CD4-positive, CD25-positive, alpha-beta regulatory T cell (primary cell): ENCODE measurements around the gene MUCL3. TPM values are rescaled to one million over a fixed set of nuclear protein-coding genes. Genes with fewer than 3 reads are reported as not detected.
A peak's percentile ranks its signal among the peaks of the same experiment; 100 is the strongest.

Source experiments
- ATAC-seq, 2 donors: fragments of 150-1000 bp; cut with Tn5 transposase; one replicate each; pipeline ENCODE4 v1.10.0; 2021; ENCODE audit warnings: low read depth in 2 of 2, moderate number of reproducible peaks in 2 of 2, moderate library complexity in 1 of 2
- DNase-seq, 3 donors: peaks; one replicate each; pipeline versions ENCODE4 v3.0.0 to v3.0.0-alpha.2; 2012 to 2022; ENCODE audit warnings: mixed read lengths in 1 of 3
- H3K27ac ChIP-seq: one replicate; pipeline ENCODE4 v1.7.0; 2013; ENCODE audit warnings: mild to moderate bottlenecking, low read length; ENCODE audit not compliant: insufficient read depth, poor library complexity, severe bottlenecking
- H3K27me3 ChIP-seq: one replicate; pipeline ENCODE4 v1.7.0; 2013; ENCODE audit warnings: low read length; ENCODE audit not compliant: control insufficient read depth, insufficient read depth
- H3K36me3 ChIP-seq: one replicate; pipeline ENCODE4 v1.7.0; 2013; ENCODE audit warnings: mild to moderate bottlenecking, low read length, moderate library complexity; ENCODE audit not compliant: control insufficient read depth, insufficient read depth
- H3K4me1 ChIP-seq: 2 replicates; pipeline ENCODE4 v1.7.0; 2013; ENCODE audit warnings: mild to moderate bottlenecking, low read length; ENCODE audit not compliant: insufficient read depth, control insufficient read depth, poor library complexity, severe bottlenecking
- H3K4me3 ChIP-seq: one replicate; pipeline ENCODE4 v1.7.0; 2013; ENCODE audit warnings: low read depth, mild to moderate bottlenecking, low read length, moderate library complexity
- H3K9me3 ChIP-seq, 2 experiments: 1 replicate in 1 of 2; 2 replicates in 1 of 2; pipeline ENCODE4 v1.7.0; 2013; ENCODE audit warnings: low read length in 2 of 2, mild to moderate bottlenecking in 1 of 2, moderate library complexity in 1 of 2; ENCODE audit not compliant: control insufficient read depth in 2 of 2
- H3K27ac Mint-ChIP-seq, 3 donors: one replicate each; pipeline ENCODE4 v1.8.0; 2020 to 2022; ENCODE audit warnings: mild to moderate bottlenecking in 3 of 3, mixed read lengths in 3 of 3, moderate library complexity in 2 of 3
- H3K27me3 Mint-ChIP-seq: one replicate; pipeline ENCODE4 v1.8.0; 2022; ENCODE audit warnings: mild to moderate bottlenecking, mixed read lengths
- H3K36me3 Mint-ChIP-seq: one replicate; pipeline ENCODE4 v1.8.0; 2020; ENCODE audit warnings: mixed read lengths
- H3K4me1 Mint-ChIP-seq, 4 donors: one replicate each; pipeline ENCODE4 v1.8.0; 2020 to 2022; ENCODE audit warnings: mixed read lengths in 4 of 4, mild to moderate bottlenecking in 1 of 4
- H3K4me3 Mint-ChIP-seq, 4 donors: one replicate each; pipeline ENCODE4 v1.8.0; 2020 to 2022; ENCODE audit warnings: mild to moderate bottlenecking in 4 of 4, mixed read lengths in 4 of 4, moderate library complexity in 3 of 4
- H3K9me3 Mint-ChIP-seq, 7 donors: one replicate each; pipeline ENCODE4 v1.8.0; 2020 to 2022; ENCODE audit warnings: mixed read lengths in 7 of 7, mild to moderate bottlenecking in 3 of 7, moderate library complexity in 2 of 7
- polyA plus RNA-seq, 4 donors: library from polyadenylated mRNA; unstranded; fragments of 300-500 nt; fragmentation: Illumina TruSeq; gene quantifications; one replicate each; pipeline ENCODE4 v1.2.3, GENCODE V29; 2021
- total RNA-seq: library from RNA; stranded (reverse); gene quantifications from one replicate; pipeline ENCODE4 v1.2.3, GENCODE V29; 2022

The MUCL3 gene
- total and polyA plus RNA-seq, 5 donors from 2014 or later, result not detected

- no peak overlapping the region for H3K4me3 ChIP-seq
- no peak overlapping the region for H3K4me3 Mint-ChIP-seq
- H3K4me1 Mint-ChIP-seq, result peaks cover 0 to 2% (median 0%) of the 10 kb centered on the region in 4 donors
- no peak overlapping the region for H3K27ac ChIP-seq
- ATAC-seq (no peak), DNase-seq (no peak)
- H3K9me3 ChIP-seq, result no peaks in the 10 kb centered on the region
- no peaks in the 10 kb centered on the region for H3K36me3 ChIP-seq
- no peaks in the 10 kb centered on the region for H3K36me3 Mint-ChIP-seq
- peaks cover 32% of the 10 kb centered on the region for H3K27me3 Mint-ChIP-seq
- H3K4me1 ChIP-seq, result no peaks in the 10 kb centered on the region
- peaks cover 0 to 1% (median 0%) of the 10 kb centered on the region in 7 donors for H3K9me3 Mint-ChIP-seq
- H3K27me3 ChIP-seq, result peaks cover 3% of the 10 kb centered on the region
- H3K27ac Mint-ChIP-seq, result peak overlapping the region in 1 of 3 donors; percentile 29
Observed at GRCh38 chr6:30972816-30973215, 32.0 kb downstream of the MUCL3 start.

DNA sequence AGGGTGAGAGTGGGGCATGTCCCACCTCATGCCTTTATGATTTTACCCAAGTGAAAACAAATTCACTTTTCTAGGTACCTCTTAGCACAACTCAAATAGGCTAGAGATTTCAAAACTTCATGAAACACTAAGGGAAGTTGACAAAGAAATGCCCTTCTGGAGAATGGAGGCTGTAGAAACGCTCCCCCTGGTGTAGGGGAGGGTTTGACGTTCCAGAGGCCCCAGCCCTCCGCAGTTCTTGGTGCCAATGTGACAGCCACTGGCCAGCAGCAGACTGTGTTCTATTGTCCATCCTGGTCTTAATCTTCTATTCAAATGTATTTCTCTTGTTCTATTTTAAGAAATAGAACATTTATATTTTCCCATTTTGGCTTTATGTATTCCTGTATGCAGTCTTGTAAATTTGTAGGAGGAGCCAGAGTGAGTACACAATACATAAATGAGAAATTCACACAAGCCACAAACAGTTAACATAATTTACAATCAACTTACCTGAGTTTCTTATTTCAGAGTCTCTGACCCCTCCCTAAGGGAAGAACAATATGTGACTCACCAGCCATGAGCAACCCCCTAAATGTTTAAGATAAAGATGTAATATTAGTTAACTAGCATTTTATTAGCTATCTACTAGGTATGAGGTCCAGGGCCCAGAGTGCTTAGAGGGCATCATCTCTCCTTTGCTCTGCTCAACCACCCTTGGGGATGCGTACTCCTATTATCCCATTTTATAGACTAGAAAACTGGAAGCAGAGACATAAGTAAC is 33.9 kb downstream of the MUCL3 start:
- H3K9me3 ChIP-seq, result no peaks in the 10 kb centered on the region
- no peak overlapping the region for H3K27ac Mint-ChIP-seq
- no peak overlapping the region for H3K27ac ChIP-seq
- peaks cover 0 to 2% (median 0%) of the 10 kb centered on the region in 7 donors for H3K9me3 Mint-ChIP-seq
- H3K36me3 Mint-ChIP-seq, result no peaks in the 10 kb centered on the region
- H3K27me3 Mint-ChIP-seq, result peaks cover 44% of the 10 kb centered on the region
- peaks cover 0 to 2% (median 0%) of the 10 kb centered on the region in 4 donors for H3K4me1 Mint-ChIP-seq
- H3K4me3 Mint-ChIP-seq, result no peak overlapping the region
- DNase-seq (no peak), ATAC-seq (no peak)
- no peaks in the 10 kb centered on the region for H3K36me3 ChIP-seq
- peaks cover 8% of the 10 kb centered on the region for H3K27me3 ChIP-seq
- H3K4me3 ChIP-seq, result no peak overlapping the region
- H3K4me1 ChIP-seq, result no peaks in the 10 kb centered on the region

GRCh38 chr6:30979141-30979540 is 38.4 kb downstream of the MUCL3 start:
- ATAC-seq, result no peak
- H3K9me3 Mint-ChIP-seq, result peaks cover 0 to 2% (median 0%) of the 10 kb centered on the region in 7 donors

DNA sequence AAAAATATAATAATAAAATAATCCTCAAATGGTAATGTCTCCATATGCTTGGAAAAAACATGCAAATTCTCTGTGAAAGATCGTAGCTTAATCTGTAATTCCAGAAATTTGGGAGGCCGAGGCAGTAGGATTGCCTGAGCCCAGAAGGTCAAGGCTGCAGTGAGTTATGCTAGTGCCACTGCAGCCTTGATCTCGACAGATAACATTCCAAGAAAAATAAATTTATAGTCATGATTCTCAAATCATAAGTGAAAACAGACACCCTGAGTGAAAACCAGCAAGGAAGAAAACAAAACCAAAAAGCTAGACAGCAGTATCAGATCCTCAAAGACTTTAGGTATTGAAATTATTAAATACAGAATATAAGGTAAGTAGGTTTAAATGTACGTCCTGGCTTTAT is 38.9 kb downstream of the MUCL3 start:
- peaks cover 38% of the 10 kb centered on the region for H3K27me3 Mint-ChIP-seq
- no peak for DNase-seq
- no peak for ATAC-seq
- Histone ChIP-seq H3K27me3 (peaks cover 18% of the 10 kb centered on the region), H3K9me3 (no peaks in the 10 kb centered on the region), H3K36me3 (no peaks in the 10 kb centered on the region), H3K4me3 (no peak overlapping the region), H3K4me1 (no peaks in the 10 kb centered on the region), H3K27ac (no peak overlapping the region)
- H3K27ac Mint-ChIP-seq, result no peak overlapping the region
- H3K9me3 Mint-ChIP-seq, result peaks cover 0 to 2% (median 0%) of the 10 kb centered on the region in 7 donors
- peaks cover 0 to 2% (median 0%) of the 10 kb centered on the region in 4 donors for H3K4me1 Mint-ChIP-seq
- H3K4me3 Mint-ChIP-seq, result no peak overlapping the region
- H3K36me3 Mint-ChIP-seq, result no peaks in the 10 kb centered on the region

More at GRCh38 chr6:30979141-30979540, 38.4 kb downstream of the MUCL3 start:
- no peak overlapping the region for H3K27ac ChIP-seq
- Mint-ChIP-seq H3K36me3 (no peaks in the 10 kb centered on the region), H3K4me3 (no peak overlapping the region), H3K4me1 (peaks cover 0 to 2% (median 0%) of the 10 kb centered on the region in 4 donors), H3K27me3 (peaks cover 39% of the 10 kb centered on the region), H3K27ac (peak overlapping the region in 1 of 3 donors; percentile 44)
- H3K27me3 ChIP-seq, result peaks cover 18% of the 10 kb centered on the region
- H3K4me3 ChIP-seq, result no peak overlapping the region
- H3K36me3 ChIP-seq, result no peaks in the 10 kb centered on the region
- no peaks in the 10 kb centered on the region for H3K4me1 ChIP-seq
- DNase-seq, result no peak
- H3K9me3 ChIP-seq, result no peaks in the 10 kb centered on the region

DNA sequence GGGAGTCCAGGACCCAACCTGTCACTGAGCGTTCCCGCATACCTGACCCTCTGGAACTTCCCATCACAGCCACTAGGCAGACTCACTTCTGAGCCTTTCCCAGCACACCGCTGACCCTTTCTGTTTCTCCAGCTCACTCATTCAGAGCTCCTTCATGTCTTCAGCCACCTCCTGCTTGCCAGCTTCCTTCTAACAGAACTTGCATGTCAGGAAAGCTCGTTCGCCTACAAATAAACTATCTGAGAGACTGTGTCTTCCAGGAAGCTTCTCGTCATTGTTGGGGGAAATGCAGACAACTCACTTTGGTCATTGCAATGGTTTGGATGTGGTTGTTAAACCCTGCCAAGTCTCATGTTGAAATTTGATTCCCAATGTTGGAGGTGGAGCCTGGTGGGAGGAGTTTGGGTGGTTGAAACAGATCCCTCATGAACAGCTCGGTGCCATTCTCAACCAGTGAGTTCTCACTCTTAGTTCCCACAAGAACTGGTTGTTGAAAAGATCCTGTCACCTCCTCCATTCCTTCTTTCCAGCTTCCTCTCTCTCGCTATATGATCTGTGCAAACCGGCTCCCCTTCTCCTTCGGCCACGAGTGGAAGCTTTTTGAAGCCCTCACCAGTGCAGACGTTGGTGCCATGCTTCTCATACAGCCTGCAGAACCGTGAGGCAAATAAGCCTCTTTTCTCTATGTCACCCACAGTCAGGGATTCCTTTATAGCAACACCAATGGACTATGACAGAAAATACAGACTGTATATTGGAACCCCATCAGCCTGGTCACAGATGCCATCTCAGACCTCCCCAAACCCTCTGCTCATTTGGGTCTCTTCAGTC is 41.4 kb downstream of the MUCL3 start:
- no peak overlapping the region for H3K4me3 Mint-ChIP-seq
- H3K27ac ChIP-seq, result no peak overlapping the region
- H3K4me1 Mint-ChIP-seq, result peaks cover 0 to 2% (median 0%) of the 10 kb centered on the region in 4 donors
- no peaks in the 10 kb centered on the region for H3K36me3 Mint-ChIP-seq
- H3K4me1 ChIP-seq, result no peaks in the 10 kb centered on the region
- peaks cover 15% of the 10 kb centered on the region for H3K27me3 ChIP-seq
- ATAC-seq, result no peak
- H3K36me3 ChIP-seq, result no peaks in the 10 kb centered on the region
- H3K9me3 Mint-ChIP-seq, result peaks cover 0 to 4% (median 0%) of the 10 kb centered on the region in 7 donors
- H3K4me3 ChIP-seq, result no peak overlapping the region
- no peak for DNase-seq
- no peaks in the 10 kb centered on the region for H3K9me3 ChIP-seq
- peak overlapping the region in 1 of 3 donors; percentile 49 for H3K27ac Mint-ChIP-seq
- peaks cover 34% of the 10 kb centered on the region for H3K27me3 Mint-ChIP-seq

DNA sequence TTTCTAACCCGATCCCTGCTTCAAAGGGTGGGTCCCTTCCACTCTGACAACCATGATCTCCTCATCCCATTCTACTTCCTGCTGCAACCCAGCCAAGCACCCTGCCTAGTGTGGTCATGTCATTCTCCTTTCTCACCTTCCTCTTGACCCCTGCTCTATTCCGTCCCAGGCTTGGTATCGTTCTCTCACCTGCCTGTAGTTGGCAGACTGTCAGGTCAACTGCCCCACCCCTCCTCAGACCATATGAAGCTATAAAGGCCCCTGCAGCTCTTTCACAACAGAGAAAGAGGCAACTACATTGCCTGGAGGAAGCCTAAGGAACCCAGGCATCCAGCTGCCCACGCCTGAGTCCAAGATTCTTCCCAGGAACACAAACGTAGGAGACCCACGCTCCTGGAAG is 42.7 kb downstream of the MUCL3 start, which contains the start of gene MUC21:
TSS of gene MUC21 (plus strand) at position 280 of the 400 bp plus-strand sequence. CDS start 241 bp downstream, outside the sequence.
- peaks cover 21% of the 10 kb centered on the region for H3K27me3 Mint-ChIP-seq
- Histone ChIP-seq H3K27me3 (peaks cover 10% of the 10 kb centered on the region), H3K4me3 (no peak within 1 kb of the TSS), H3K27ac (no peak within 1 kb of the TSS), H3K4me1 (no peaks in the 10 kb centered on the region), H3K9me3 (no peaks in the 10 kb centered on the region), H3K36me3 (no peaks in the 10 kb centered on the region)
- peaks cover 0 to 6% (median under 1%) of the 10 kb centered on the region in 4 donors for H3K4me1 Mint-ChIP-seq
- ATAC-seq (no peak), DNase-seq (no peak)
- no peaks in the 10 kb centered on the region for H3K36me3 Mint-ChIP-seq
- no peak within 1 kb of the TSS for H3K4me3 Mint-ChIP-seq
- H3K27ac Mint-ChIP-seq, result no peak within 1 kb of the TSS
- H3K9me3 Mint-ChIP-seq, result peaks cover 0 to 2% (median 0%) of the 10 kb centered on the region in 7 donors

DNA sequence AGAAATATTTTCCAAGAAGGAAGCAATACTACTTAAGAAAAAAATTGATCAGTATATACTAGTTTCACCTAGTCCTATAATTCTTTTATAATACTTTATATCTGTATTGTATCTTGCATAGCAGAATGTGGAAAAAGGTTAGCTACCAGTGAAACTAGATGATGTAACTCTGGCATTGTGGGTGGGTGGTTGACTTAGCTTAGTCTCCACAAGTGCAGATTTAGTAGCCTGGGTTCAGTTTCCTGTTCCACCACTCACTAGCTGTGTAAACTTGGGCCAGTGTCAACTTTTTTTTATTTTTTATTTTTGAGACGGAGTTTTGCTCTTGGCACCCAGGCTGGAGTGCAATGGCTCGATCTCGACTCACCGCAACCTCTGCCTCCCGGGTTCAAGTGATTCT is 44.7 kb downstream of the MUCL3 start:
- Histone ChIP-seq H3K9me3 (no peaks in the 10 kb centered on the region), H3K4me3 (no peak overlapping the region), H3K27me3 (peaks cover 10% of the 10 kb centered on the region), H3K4me1 (peaks cover 3% of the 10 kb centered on the region), H3K36me3 (no peaks in the 10 kb centered on the region), H3K27ac (no peak overlapping the region)
- Mint-ChIP-seq H3K9me3 (peaks cover 0 to 2% (median 0%) of the 10 kb centered on the region in 7 donors), H3K36me3 (no peaks in the 10 kb centered on the region), H3K4me3 (no peak overlapping the region), H3K27me3 (peaks cover 6% of the 10 kb centered on the region), H3K27ac (no peak overlapping the region), H3K4me1 (peaks cover 5 to 14% (median 7%) of the 10 kb centered on the region in 4 donors)
- DNase-seq, result peak in 1 of 3 donors; percentile 24
- ATAC-seq, result no peak
